Prostate gland (tissue), 2 donors: ENCODE data around the gene MRPS27. TPM values are rescaled to one million over a fixed set of nuclear protein-coding genes. Genes with fewer than 3 reads are reported as not detected.

Experiments
- DNase-seq: peaks from one replicate; pipeline ENCODE4 v3.0.0-alpha.2; 2019; ENCODE audit warnings: low spot score
- H3K27ac ChIP-seq, 2 donors: fragments of 200-600 bp; sonication (generic); 2 replicates each; pipeline ENCODE4 v1.5.1; 2017 to 2019
- H3K27me3 ChIP-seq: fragments of 200-600 bp; sonication (generic); replicated peaks from 2 replicates; pipeline ENCODE4 v1.5.1; 2019; ENCODE audit not compliant: insufficient read depth
- H3K36me3 ChIP-seq, 2 donors: fragments of 200-600 bp; sonication (generic); 1 replicate in 1 of 2; 2 replicates in 1 of 2; pipeline versions ENCODE4 v1.5.1 to v1.8.1; 2017 to 2019
- H3K4me1 ChIP-seq: fragments of 200-600 bp; sonication (generic); replicated peaks from 2 replicates; pipeline ENCODE4 v1.5.1; 2019
- H3K4me3 ChIP-seq, 2 donors: fragments of 200-600 bp; sonication (generic); 2 replicates each; pipeline ENCODE4 v1.5.1; 2017 to 2019
- H3K9me3 ChIP-seq: fragments of 200-600 bp; sonication (generic); 2 replicates; pipeline ENCODE4 v1.5.1; 2017
- POLR2A ChIP-seq: fragments of 450-650 bp; IDR thresholded peaks from one replicate; pipeline ENCODE4 v1.6.1; 2016; ENCODE audit warnings: antibody characterized with exemption, mild to moderate bottlenecking
- POLR2AphosphoS5 ChIP-seq: sonication (generic); formaldehyde crosslinking; IDR thresholded peaks from one replicate; pipeline ENCODE4 v1.6.1; 2017; ENCODE audit warnings: antibody characterized with exemption
- WGBS: methylation state at CpG from one replicate; pipeline ENCODE4 v1.1.5; 2018; 5-methylcytosine and 5-hydroxymethylcytosine counted together
- intact Hi-C: fragments of 100-400 bp; cut with DNase I; formaldehyde crosslinking; loops from one replicate; pipeline ENCODE4 v1.14.2; 2022
- total RNA-seq, 2 donors: library from RNA; depleted of rRNA; stranded (reverse); fragments of >200 nt; gene quantifications; one replicate each; pipeline ENCODE4 v1.1.0, GENCODE V29; 2016
- TF ChIP-seq, protein P1 (sequence below), 4 experiments: fragments of 200-600 bp in 2 of 4; fragments of 450-650 bp in 2 of 4; sonication (generic) in 2 of 4; IDR thresholded peaks; 1 replicate in 3 of 4; 2 replicates in 1 of 4; pipeline ENCODE4 v1.5.1; 2016 to 2019; ENCODE audit warnings: antibody characterized with exemption in 4 of 4, mild to moderate bottlenecking in 2 of 4, moderate library complexity in 2 of 4

MRPS27 gene
- 10 to 100 TPM; 43.3 to 51.1 TPM for total RNA-seq

DNA sequence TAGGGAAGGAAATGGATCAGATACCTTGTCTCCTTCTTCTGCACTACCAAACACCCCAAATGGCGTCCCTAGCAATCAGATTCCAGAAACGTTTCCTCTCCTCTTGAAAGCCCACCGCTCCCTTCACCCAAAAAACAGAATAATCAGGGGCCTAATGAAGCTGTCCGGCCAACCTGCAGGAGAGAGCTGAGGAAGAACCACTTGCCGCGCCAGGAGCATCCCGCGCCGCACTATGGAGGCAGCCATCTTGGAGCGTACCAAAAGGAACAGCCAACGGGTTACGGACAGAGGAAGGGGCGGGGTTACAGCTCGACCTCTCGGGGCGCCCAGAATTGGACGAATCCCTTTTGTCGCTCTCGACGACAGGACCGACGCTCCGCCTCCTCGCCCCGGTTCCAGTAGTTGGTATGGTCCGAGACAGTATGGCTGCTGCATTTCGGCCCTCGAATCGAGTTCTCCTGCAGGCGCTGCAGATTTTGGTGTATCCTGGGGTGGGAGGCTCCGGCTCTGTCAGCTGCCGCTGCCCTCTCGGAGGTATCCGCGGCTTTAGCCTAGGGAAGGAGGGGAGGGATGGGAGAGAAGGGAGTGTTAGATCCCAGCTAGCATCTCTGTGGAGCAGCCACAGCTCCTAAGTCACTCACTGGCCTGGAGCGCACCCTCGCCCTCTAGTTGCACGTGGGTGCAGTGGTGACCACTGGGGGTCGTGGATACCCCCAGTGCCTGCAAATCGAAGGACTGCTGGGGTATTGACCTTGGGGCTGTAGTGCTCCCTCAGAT is at the start of gene MRPS27, which contains the start of gene PTCD2:
TSS of gene MRPS27 (minus strand) at position 265 of the 777 bp plus-strand sequence. CDS start at position 246, 19 bp downstream.
TSS of gene PTCD2 (plus strand) at position 398 of the 777 bp plus-strand sequence. CDS start at position 408, 10 bp downstream.
- Histone ChIP-seq H3K4me1 (peaks cover 4% of the 10 kb centered on the region), H3K27ac (peak within 1 kb of the TSS; percentile 56 to 67), H3K4me3 (peak within 1 kb of the TSS; percentile 56 to 62), H3K27me3 (no peaks in the 10 kb centered on the region), H3K9me3 (no peaks in the 10 kb centered on the region), H3K36me3 (no peaks in the 10 kb centered on the region)
- TF ChIP-seq POLR2AphosphoS5: peak; percentile 89
- TF ChIP-seq POLR2A: peak; percentile 49
- TF ChIP-seq, protein P1, sequence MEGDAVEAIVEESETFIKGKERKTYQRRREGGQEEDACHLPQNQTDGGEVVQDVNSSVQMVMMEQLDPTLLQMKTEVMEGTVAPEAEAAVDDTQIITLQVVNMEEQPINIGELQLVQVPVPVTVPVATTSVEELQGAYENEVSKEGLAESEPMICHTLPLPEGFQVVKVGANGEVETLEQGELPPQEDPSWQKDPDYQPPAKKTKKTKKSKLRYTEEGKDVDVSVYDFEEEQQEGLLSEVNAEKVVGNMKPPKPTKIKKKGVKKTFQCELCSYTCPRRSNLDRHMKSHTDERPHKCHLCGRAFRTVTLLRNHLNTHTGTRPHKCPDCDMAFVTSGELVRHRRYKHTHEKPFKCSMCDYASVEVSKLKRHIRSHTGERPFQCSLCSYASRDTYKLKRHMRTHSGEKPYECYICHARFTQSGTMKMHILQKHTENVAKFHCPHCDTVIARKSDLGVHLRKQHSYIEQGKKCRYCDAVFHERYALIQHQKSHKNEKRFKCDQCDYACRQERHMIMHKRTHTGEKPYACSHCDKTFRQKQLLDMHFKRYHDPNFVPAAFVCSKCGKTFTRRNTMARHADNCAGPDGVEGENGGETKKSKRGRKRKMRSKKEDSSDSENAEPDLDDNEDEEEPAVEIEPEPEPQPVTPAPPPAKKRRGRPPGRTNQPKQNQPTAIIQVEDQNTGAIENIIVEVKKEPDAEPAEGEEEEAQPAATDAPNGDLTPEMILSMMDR (IDR thresholded peaks at IDR 0.05): no peak
- WGBS: under 1% methylated on average over 35 of the region's 40 CpGs
- peak; percentile 95 for DNase-seq
- intact Hi-C loops: no loop called here

DNA sequence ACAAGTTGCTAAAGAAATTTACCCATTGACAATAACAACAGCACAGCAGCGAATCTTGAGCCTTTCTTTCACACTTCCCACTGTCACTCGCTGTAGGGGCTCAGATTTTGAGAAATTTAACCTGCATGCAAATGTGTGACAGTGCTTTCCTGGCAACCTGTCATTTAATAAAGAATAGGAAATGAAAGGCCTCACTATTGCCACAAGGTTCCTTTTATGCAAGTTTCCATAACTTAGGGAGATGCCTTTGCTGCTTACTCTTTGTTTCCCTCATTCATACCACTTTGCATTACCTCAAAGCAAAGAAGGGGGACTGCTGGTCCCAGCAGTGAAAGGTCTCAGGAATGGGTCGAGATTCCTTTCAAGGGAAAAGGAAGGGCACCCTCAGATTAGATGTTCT is 49.7 kb upstream of the MRPS27 start:
- WGBS: 87% methylated on average over 3 of the region's 3 CpGs
- peaks cover 3% of the 10 kb centered on the region for H3K4me1 ChIP-seq
- no peak for TF ChIP-seq POLR2AphosphoS5
- TF ChIP-seq, protein P1 (IDR thresholded peaks at IDR 0.05): no peak
- no peak overlapping the region for H3K4me3 ChIP-seq
- no peak for DNase-seq
- H3K36me3 ChIP-seq: no peaks in the 10 kb centered on the region
- H3K27me3 ChIP-seq: no peaks in the 10 kb centered on the region
- intact Hi-C loops: loop anchor here (5.0 to 10.0 kb wide), 2 partner anchors 235 to 448 kb away; partner anchors contain the start of gene TNPO1
- no peaks in the 10 kb centered on the region for H3K9me3 ChIP-seq
- H3K27ac ChIP-seq: no peak overlapping the region

DNA sequence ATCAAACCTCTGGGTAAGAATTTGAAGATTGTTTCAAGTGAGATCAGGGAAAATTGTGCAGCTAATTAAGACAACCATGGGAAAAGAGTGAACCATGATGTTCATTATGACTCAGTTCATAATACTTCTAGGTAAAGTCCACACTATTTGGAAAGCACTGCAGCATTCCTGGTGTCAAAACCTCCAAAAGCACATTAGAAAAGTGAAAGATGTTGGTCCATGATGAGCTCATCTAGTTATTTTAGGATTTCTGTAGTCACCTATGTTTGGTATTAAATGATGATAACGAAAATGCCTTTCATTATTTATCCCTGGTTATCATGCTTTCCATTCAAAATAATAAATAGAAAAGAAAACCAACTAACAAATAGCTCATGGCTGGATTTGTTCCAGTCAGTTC is 49.3 kb upstream of the MRPS27 start:
- H3K4me3 ChIP-seq: no peak overlapping the region
- H3K36me3 ChIP-seq: no peaks in the 10 kb centered on the region
- DNase-seq: no peak
- H3K9me3 ChIP-seq: no peaks in the 10 kb centered on the region
- WGBS: 85% methylated on average over 1 of the region's 1 CpG
- intact Hi-C loops: loop anchor here (5.0 to 10.0 kb wide), 2 partner anchors 236 to 448 kb away; partner anchors contain the start of gene TNPO1
- no peak overlapping the region for H3K27ac ChIP-seq
- TF ChIP-seq, protein P1 (IDR thresholded peaks at IDR 0.05): no peak
- TF ChIP-seq POLR2A (no peak), POLR2AphosphoS5 (no peak)
- H3K27me3 ChIP-seq: no peaks in the 10 kb centered on the region
- peaks cover 3% of the 10 kb centered on the region for H3K4me1 ChIP-seq

DNA sequence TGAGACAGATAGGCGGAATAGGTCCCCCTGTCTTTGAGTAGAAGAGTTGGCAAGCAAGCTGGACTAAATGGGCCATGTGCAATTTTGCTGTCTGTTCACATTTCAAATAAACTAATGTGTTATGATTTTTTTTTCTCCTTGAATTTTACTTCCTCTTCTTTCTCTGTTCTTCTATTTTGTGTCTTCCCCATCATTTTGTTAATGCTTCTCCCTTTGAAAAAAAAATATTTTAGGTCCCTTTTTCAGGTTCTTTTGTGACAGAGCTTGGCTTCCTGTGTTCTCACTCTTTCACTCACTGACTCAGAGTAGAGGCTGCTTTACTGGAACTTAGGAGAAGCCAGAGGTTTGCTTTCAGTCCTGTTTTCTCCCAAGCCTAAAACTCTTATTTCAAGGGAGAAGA is 48.2 kb upstream of the MRPS27 start:
- Histone ChIP-seq H3K9me3 (no peaks in the 10 kb centered on the region), H3K27me3 (no peaks in the 10 kb centered on the region), H3K36me3 (no peaks in the 10 kb centered on the region), H3K4me3 (no peak overlapping the region), H3K27ac (no peak overlapping the region), H3K4me1 (peaks cover 3% of the 10 kb centered on the region)
- TF ChIP-seq POLR2AphosphoS5 (no peak), POLR2A (no peak)
- TF ChIP-seq, protein P1 (IDR thresholded peaks at IDR 0.05): no peak
- no peak for DNase-seq
- intact Hi-C loops: loop anchor here (5.0 to 10.0 kb wide), 2 partner anchors 237 to 449 kb away; partner anchors contain the start of gene TNPO1
- WGBS: 100% methylated on average over 1 of the region's 1 CpG
